Pancreas (tissue), 10 donors: ENCODE results near the gene RRM2. TPM values are rescaled to one million over a fixed set of nuclear protein-coding genes. Genes with fewer than 3 reads are reported as not detected.

ENCODE experiments used
- ATAC-seq, 4 donors: fragments of 200-7000 bp; cut with Tn5 transposase; one replicate each; pipeline versions ENCODE4 v1.8.0 to v1.9.1; 2020; ENCODE audit warnings: mild to moderate bottlenecking in 4 of 4, moderate library complexity in 4 of 4
- DNase-seq, 6 donors: peaks; one replicate each; pipeline ENCODE4 v3.0.0-alpha.2; 2020
- FAIRE-seq: peaks from 2 replicates; lab custom pipeline; 2012; peaks lifted over from hg19 to GRCh38; lab: Jason Lieb, UNC
- H3K27ac ChIP-seq, 4 donors: fragments of 200-600 bp; sonication (generic); 1 replicate in 3 of 4; 2 replicates in 1 of 4; pipeline versions ENCODE4 v1.5.0 to v1.8.0; 2020
- H3K27me3 ChIP-seq, 4 donors: fragments of 200-600 bp; one replicate each; pipeline ENCODE4 v1.8.0; 2021
- H3K36me3 ChIP-seq, 3 donors: fragments of 200-600 bp; sonication (generic) in 1 of 3; one replicate each; pipeline versions ENCODE4 v1.5.0 to v1.8.0; 2020 to 2021
- H3K4me1 ChIP-seq, 3 donors: fragments of 200-600 bp; one replicate each; pipeline ENCODE4 v1.8.0; 2021
- H3K4me3 ChIP-seq, 4 donors: fragments of 200-600 bp; sonication (generic) in 2 of 4; one replicate each; pipeline versions ENCODE4 v1.5.0 to v1.8.0; 2020 to 2021
- H3K9me3 ChIP-seq, 4 donors: fragments of 200-600 bp; one replicate each; pipeline ENCODE4 v1.8.0; 2021
- whole genome bisulfite sequencing, 2 donors: extraction: QIAGEN DNeasy Blood & Tissue Kit; methylation state at CpG; one replicate each; pipeline ENCODE4 v1.1.7; 2013; 5-methylcytosine and 5-hydroxymethylcytosine counted together
- intact Hi-C, 3 donors: fragments of 100-400 bp; cut with DNase I; formaldehyde crosslinking; loops; one replicate each; pipeline versions ENCODE4 v1.11.1 to v1.14.2; 2022
- polyA plus RNA-seq, 2 donors: library from polyadenylated mRNA; stranded (reverse); fragments of 200-250 nt; gene quantifications; one replicate each; pipeline ENCODE4 v1.2.3, GENCODE V29; 2013
- total RNA-seq, 6 donors: library from RNA; stranded (reverse); fragmentation: NEBNext Ultra II Directional in 4 of 6; extraction: Animal tissue kit (Norgen Biotek cat#: 25700) in 4 of 6; gene quantifications; one replicate each; pipeline versions ENCODE4 v1.2.1 to v1.2.4, GENCODE V29; 2021 to 2023
- TF ChIP-seq, protein P1 (sequence below), 4 donors: fragments of 200-600 bp; sonication (generic) in 3 of 4; IDR thresholded peaks; one replicate each; pipeline versions ENCODE4 v1.5.0 to v1.8.0; 2021; ENCODE audit warnings: antibody characterized with exemption in 4 of 4
- donor health status: healthy with polysubstance abuse.
- donor health status: DM: no; HTN: no; CAD: no; lungs with moderate emphysema.
- donor health status: DM: no; HTN: no; CAD: no.
- donor health status: control.
- donor health status: control.
- donor health status: Bipolar disorder and iron deficiency.
- donor health status: DM: yes; HTN: yes; CAD: no.
- donor health status: DM: no; HTN: no; CAD: no.
- donor health status: DM: no; HTN: no; CAD: no.
- donor health status: DM: yes; HTN: yes; CAD: no.

Gene RRM2
- total and polyA plus RNA-seq, 8 donors = 0.16 to 3.0 (median 1.3) TPM

DNA sequence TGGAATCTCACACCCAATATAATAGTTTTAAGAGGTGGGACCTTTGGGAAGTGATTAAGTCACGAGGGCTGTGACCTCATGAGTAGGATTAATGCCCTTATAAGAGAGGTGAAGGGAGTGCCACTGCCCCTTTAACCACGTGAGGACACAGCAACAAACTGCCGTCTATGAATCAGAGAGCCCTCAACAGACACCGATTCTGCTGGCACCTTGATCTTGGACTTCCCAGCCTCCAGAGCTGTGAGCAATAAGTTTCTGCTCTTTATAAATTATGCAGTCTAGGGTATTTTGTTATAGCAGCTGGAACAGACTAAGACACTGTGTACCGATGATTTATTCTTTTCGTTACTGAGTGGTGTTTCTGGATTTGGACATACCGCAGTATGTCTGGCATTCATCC is 56.2 kb downstream of the RRM2 start:
- TF ChIP-seq, protein P1, sequence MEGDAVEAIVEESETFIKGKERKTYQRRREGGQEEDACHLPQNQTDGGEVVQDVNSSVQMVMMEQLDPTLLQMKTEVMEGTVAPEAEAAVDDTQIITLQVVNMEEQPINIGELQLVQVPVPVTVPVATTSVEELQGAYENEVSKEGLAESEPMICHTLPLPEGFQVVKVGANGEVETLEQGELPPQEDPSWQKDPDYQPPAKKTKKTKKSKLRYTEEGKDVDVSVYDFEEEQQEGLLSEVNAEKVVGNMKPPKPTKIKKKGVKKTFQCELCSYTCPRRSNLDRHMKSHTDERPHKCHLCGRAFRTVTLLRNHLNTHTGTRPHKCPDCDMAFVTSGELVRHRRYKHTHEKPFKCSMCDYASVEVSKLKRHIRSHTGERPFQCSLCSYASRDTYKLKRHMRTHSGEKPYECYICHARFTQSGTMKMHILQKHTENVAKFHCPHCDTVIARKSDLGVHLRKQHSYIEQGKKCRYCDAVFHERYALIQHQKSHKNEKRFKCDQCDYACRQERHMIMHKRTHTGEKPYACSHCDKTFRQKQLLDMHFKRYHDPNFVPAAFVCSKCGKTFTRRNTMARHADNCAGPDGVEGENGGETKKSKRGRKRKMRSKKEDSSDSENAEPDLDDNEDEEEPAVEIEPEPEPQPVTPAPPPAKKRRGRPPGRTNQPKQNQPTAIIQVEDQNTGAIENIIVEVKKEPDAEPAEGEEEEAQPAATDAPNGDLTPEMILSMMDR (IDR thresholded peaks at IDR 0.05) = no peak
- no peak overlapping the region for H3K4me3 ChIP-seq
- H3K9me3 ChIP-seq = no peaks in the 10 kb centered on the region
- ATAC-seq = no peak
- no peak for FAIRE-seq
- DNase-seq = no peak
- intact Hi-C loops = no loop called here
- WGBS, 2 donors = 97 to 99% methylated on average over 7 of the region's 7 CpGs
- no peaks in the 10 kb centered on the region for H3K36me3 ChIP-seq
- no peaks in the 10 kb centered on the region for H3K27me3 ChIP-seq
- H3K4me1 ChIP-seq = no peaks in the 10 kb centered on the region
- no peak overlapping the region for H3K27ac ChIP-seq

DNA sequence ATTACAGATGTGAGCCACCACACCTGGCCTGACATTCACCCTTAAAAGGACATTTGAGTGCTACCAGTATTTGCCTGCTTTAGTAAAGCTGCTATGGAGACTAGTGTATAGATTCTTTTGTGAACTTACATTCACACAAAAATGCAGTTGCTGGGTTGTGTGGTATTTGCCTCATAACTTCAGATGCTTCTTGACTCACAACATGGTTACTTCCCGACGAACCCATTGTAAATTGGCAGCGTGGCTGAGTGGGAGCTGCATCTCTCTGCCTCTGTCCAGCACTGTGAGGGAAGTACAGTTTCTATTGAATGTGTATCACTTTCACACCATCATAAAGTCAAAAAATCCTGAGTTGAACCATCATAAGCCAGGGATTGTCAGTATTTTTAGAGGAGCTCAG is 56.9 kb downstream of the RRM2 start:
- ATAC-seq (no peak), DNase-seq (no peak), FAIRE-seq (no peak)
- WGBS, 2 donors = 93 to 95% methylated on average over 3 of the region's 3 CpGs
- TF ChIP-seq, protein P1 (IDR thresholded peaks at IDR 0.05) = no peak
- Histone ChIP-seq H3K9me3 (no peaks in the 10 kb centered on the region), H3K36me3 (no peaks in the 10 kb centered on the region), H3K27ac (no peak overlapping the region), H3K4me3 (no peak overlapping the region), H3K27me3 (no peaks in the 10 kb centered on the region), H3K4me1 (no peaks in the 10 kb centered on the region)
- intact Hi-C loops = no loop called here

DNA sequence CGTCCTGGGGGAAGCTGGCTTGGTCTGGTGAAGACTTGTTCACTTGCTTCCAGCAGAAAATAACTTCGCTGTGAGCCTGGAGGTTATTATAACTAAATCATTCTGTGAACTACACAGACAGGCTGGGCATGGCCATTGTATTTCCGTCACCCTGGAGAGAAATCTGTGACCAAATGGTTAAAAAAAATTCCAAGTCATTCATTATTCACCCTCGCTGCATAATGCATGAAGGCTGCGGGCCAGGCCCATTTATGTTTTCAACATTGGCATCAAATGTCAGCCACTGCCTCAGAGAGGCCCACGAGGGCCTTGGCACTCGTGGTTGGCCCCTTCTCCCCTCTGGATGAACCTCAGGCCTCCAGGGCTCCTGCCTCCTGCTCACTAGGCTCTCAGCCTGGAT is 57.7 kb downstream of the RRM2 start:
- ATAC-seq (no peak), FAIRE-seq (no peak), DNase-seq (no peak)
- Histone ChIP-seq H3K27me3 (no peaks in the 10 kb centered on the region), H3K36me3 (no peaks in the 10 kb centered on the region), H3K27ac (no peak overlapping the region), H3K4me1 (no peaks in the 10 kb centered on the region), H3K9me3 (no peaks in the 10 kb centered on the region), H3K4me3 (no peak overlapping the region)
- intact Hi-C loops = no loop called here
- TF ChIP-seq, protein P1 (IDR thresholded peaks at IDR 0.05) = no peak
- 83 to 84% methylated on average over 7 of the region's 7 CpGs for WGBS, 2 donors

Other genes with a start within 250 kb of the RRM2 start
- 1 to 10 TPM; 1.1 to 5.3 (median 2.2) TPM for gene GRHL1, start 171.0 kb upstream of the RRM2 start, total RNA-seq
- 1 to 10 TPM in 1 of 2 donors, under 1 TPM in 1; 0.95 to 2.4 TPM for gene GRHL1, start 171.0 kb upstream of the RRM2 start, polyA plus RNA-seq
- 10 to 100 TPM; 17.3 to 41.2 (median 27.0) TPM for gene KLF11, start 79.2 kb upstream of the RRM2 start, total RNA-seq
- 10 to 100 TPM in 1 of 2 donors, 1 to 10 TPM in 1; 6.4 to 16.4 TPM for gene KLF11, start 79.2 kb upstream of the RRM2 start, polyA plus RNA-seq
- 10 to 100 TPM; 19.4 to 27.9 (median 21.7) TPM for gene CYS1, start 42.3 kb upstream of the RRM2 start, total RNA-seq
- gene CYS1, start 42.3 kb upstream of the RRM2 start, polyA plus RNA-seq = 10 to 100 TPM; 18.9 to 51.3 TPM
- 10 to 100 TPM; 24.3 to 32.7 (median 26.8) TPM for gene HPCAL1, start 180.2 kb downstream of the RRM2 start, total RNA-seq
- 10 to 100 TPM; 22.1 to 27.3 TPM for gene HPCAL1, start 180.2 kb downstream of the RRM2 start, polyA plus RNA-seq